Measurements from ENCODE around the gene POLN. TPM values are rescaled to one million over a fixed set of nuclear protein-coding genes. Genes with fewer than 3 reads are reported as not detected.

POLN gene
- total and polyA plus RNA-seq, 2 experiments from 2014 or later, result 1.7 to 2.0 TPM

- H3K4me1 ChIP-seq (ENCODE audit: insufficient read depth), result peaks cover 13% of the 10 kb centered on the region
- peak overlapping the region; percentile 20 for H3K4me3 ChIP-seq
- no peaks in the 10 kb centered on the region for H3K27me3 ChIP-seq
- no peak for TF ChIP-seq EZH2 (IDR thresholded peaks at IDR 0.05; ENCODE audit: borderline replicate concordance)
- no peak for TF ChIP-seq CTCF (IDR thresholded peaks at IDR 0.05; ENCODE audit: poor library complexity)
- no peak for TF ChIP-seq EZH2phosphoT487 (IDR thresholded peaks at IDR 0.05; ENCODE audit: low read depth, severe bottlenecking, unreplicated experiment)
- peak overlapping the region; percentile 83 for H3K4me2 ChIP-seq
- 50% methylated on average over 13 of the region's 13 CpGs for WGBS (ENCODE audit: low lambda C conversion rate, missing lambda C conversion rate)
- no peak for DNase-seq (ENCODE audit: low spot score)
- peak overlapping the region; percentile 91 for H3K27ac ChIP-seq
- peaks cover 33% of the 10 kb centered on the region for H4K20me1 ChIP-seq (ENCODE audit: insufficient read depth, poor library complexity, severe bottlenecking)
- H3K9me3 ChIP-seq (ENCODE audit: low read depth), result no peaks in the 10 kb centered on the region
- no peaks in the 10 kb centered on the region for H3K9me2 ChIP-seq (replicated peaks; ENCODE audit: insufficient read depth)
- H3K79me2 ChIP-seq, result peaks cover 36% of the 10 kb centered on the region
- peak overlapping the region; percentile 53 for H2AFZ ChIP-seq
- no peaks in the 10 kb centered on the region for H3K36me3 ChIP-seq (replicated peaks; ENCODE audit: insufficient read depth, low read depth)
Observed at GRCh38 chr4:2262944-2263250, 21.0 kb upstream of the POLN start.

- Histone ChIP-seq H3K79me2 (peaks cover 42% of the 10 kb centered on the region), H2AFZ (peak overlapping the region; percentile 53), H3K4me2 (peak overlapping the region; percentile 83), H3K4me3 (peak overlapping the region; percentile 20), H3K9me3 (ENCODE audit: low read depth) (no peaks in the 10 kb centered on the region), H3K9me2 (replicated peaks; ENCODE audit: insufficient read depth) (no peaks in the 10 kb centered on the region), H4K20me1 (ENCODE audit: insufficient read depth, poor library complexity, severe bottlenecking) (peaks cover 39% of the 10 kb centered on the region), H3K27me3 (no peaks in the 10 kb centered on the region), H3K27ac (peak overlapping the region; percentile 91), H3K36me3 (replicated peaks; ENCODE audit: insufficient read depth, low read depth) (no peaks in the 10 kb centered on the region), H3K4me1 (ENCODE audit: insufficient read depth) (peaks cover 19% of the 10 kb centered on the region)
- TF ChIP-seq EZH2 (IDR thresholded peaks at IDR 0.05; ENCODE audit: borderline replicate concordance), result no peak
- no peak for TF ChIP-seq CTCF (IDR thresholded peaks at IDR 0.05; ENCODE audit: poor library complexity)
- TF ChIP-seq EZH2phosphoT487 (IDR thresholded peaks at IDR 0.05; ENCODE audit: low read depth, severe bottlenecking, unreplicated experiment), result no peak
- DNase-seq (ENCODE audit: low spot score), result peak; percentile 100
- WGBS (ENCODE audit: low lambda C conversion rate, missing lambda C conversion rate), result 2% methylated on average over 85 of the region's 98 CpGs
Observed at GRCh38 chr4:2262145-2262943, 20.4 kb upstream of the POLN start.

GRCh38 chr4:2261853-2262144 is 19.9 kb upstream of the POLN start, which contains the start of gene MXD4:
Gene MXD4, minus strand, starts transcription at chr4:2262109. Its CDS starts 129 bp downstream, at chr4:2261980.
- WGBS (ENCODE audit: low lambda C conversion rate, missing lambda C conversion rate), result no CpG with 5 or more reads among the region's 46 CpGs
- Histone ChIP-seq H3K4me2 (peak within 1 kb of the TSS; percentile 97), H3K9me3 (ENCODE audit: low read depth) (no peaks in the 10 kb centered on the region), H2AFZ (peak within 1 kb of the TSS; percentile 53), H4K20me1 (ENCODE audit: insufficient read depth, poor library complexity, severe bottlenecking) (peaks cover 44% of the 10 kb centered on the region), H3K27me3 (no peaks in the 10 kb centered on the region), H3K27ac (peak within 1 kb of the TSS; percentile 91), H3K36me3 (replicated peaks; ENCODE audit: insufficient read depth, low read depth) (no peaks in the 10 kb centered on the region), H3K4me1 (ENCODE audit: insufficient read depth) (peaks cover 19% of the 10 kb centered on the region), H3K4me3 (peak within 1 kb of the TSS; percentile 90), H3K79me2 (peaks cover 47% of the 10 kb centered on the region), H3K9me2 (replicated peaks; ENCODE audit: insufficient read depth) (no peaks in the 10 kb centered on the region)
- TF ChIP-seq EZH2 (IDR thresholded peaks at IDR 0.05; ENCODE audit: borderline replicate concordance) (no peak), CTCF (IDR thresholded peaks at IDR 0.05; ENCODE audit: poor library complexity) (no peak), EZH2phosphoT487 (IDR thresholded peaks at IDR 0.05; ENCODE audit: low read depth, severe bottlenecking, unreplicated experiment) (no peak)
- DNase-seq (ENCODE audit: low spot score), result no peak
